HG02973 (cell line): ENCODE results near the gene URGCP.

Source experiments
- ATAC-seq: cut with Tn5 transposase; IDR thresholded peaks from one replicate; pipeline ENCODE4 v1.9.1; 2021; ENCODE audit warnings: moderate library complexity; ENCODE audit not compliant: unreplicated experiment

The URGCP gene, protein sequence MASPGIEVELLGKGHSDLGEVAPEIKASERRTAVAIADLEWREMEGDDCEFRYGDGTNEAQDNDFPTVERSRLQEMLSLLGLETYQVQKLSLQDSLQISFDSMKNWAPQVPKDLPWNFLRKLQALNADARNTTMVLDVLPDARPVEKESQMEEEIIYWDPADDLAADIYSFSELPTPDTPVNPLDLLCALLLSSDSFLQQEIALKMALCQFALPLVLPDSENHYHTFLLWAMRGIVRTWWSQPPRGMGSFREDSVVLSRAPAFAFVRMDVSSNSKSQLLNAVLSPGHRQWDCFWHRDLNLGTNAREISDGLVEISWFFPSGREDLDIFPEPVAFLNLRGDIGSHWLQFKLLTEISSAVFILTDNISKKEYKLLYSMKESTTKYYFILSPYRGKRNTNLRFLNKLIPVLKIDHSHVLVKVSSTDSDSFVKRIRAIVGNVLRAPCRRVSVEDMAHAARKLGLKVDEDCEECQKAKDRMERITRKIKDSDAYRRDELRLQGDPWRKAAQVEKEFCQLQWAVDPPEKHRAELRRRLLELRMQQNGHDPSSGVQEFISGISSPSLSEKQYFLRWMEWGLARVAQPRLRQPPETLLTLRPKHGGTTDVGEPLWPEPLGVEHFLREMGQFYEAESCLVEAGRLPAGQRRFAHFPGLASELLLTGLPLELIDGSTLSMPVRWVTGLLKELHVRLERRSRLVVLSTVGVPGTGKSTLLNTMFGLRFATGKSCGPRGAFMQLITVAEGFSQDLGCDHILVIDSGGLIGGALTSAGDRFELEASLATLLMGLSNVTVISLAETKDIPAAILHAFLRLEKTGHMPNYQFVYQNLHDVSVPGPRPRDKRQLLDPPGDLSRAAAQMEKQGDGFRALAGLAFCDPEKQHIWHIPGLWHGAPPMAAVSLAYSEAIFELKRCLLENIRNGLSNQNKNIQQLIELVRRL

GRCh38 chr7:43906331-43907010 lies at the start of gene URGCP:
TSS of gene URGCP (minus strand) at chr7:43906596. CDS start at chr7:43906575, 21 bp downstream.
- peak; percentile 72 for ATAC-seq

DNA sequence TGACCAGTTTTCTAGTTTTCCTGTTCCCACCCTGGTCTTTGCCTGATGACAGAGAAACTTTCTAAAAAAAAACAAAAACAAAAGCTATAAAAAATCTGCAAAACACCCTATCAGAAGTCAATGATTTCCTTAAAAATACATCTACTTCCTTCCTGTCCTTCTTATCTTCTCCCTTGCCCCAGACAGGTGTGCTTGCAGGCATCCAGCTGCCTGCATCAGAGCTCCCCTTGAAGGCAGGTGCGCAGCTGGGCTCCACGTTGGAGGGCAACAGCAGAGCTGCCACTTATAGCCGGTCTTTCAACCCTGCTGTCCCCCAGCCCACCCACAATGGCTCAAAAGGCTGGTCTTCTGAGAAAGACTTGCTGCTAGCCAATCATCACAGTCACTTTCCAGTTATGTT lies 49.6 kb upstream of the URGCP start:
- no peak for ATAC-seq

GRCh38 chr7:43954524-43955228 lies 48.3 kb upstream of the URGCP start:
- ATAC-seq: no peak

DNA sequence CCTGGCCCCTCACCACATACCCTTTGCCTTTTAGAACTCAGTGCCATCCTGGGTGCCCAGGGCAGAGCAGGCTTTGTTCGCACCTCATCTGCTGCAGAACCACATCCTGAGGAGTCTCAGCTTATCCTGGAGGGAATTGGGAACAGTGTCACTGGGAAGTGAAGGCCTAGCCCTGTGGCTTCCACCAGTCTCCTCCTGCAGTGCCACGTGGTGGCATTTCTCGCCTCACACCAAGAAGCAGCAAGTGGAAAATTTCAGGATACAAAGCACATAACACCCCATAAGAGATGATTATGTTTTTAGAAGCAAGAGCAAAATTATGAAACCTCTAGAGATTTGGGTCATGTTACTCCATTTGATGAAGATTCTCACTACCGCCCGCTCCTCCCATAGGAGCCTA lies 46.7 kb upstream of the URGCP start:
- ATAC-seq: no peak

GRCh38 chr7:43952028-43952427 lies 45.6 kb upstream of the URGCP start:
- no peak for ATAC-seq

DNA sequence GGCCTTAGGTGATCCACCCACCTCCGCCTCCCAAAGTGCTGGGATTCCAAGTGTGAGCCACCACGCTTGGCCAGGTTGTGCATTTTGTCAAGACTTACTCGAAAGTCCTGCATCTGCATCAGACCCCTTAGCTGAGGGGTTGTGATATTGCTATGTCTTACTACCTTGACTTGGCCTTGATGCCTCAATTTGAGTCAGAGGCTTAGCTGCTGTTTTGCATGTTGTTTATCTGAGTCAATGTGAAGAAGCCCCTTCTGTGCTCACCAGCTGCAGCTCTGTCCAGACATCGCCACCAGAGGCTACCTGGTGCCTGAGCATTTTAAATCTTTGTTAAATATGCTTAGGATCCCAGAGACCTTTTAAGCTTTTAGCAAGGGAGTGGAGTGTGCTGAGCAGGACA lies 37.9 kb upstream of the URGCP start:
- ATAC-seq: no peak

DNA sequence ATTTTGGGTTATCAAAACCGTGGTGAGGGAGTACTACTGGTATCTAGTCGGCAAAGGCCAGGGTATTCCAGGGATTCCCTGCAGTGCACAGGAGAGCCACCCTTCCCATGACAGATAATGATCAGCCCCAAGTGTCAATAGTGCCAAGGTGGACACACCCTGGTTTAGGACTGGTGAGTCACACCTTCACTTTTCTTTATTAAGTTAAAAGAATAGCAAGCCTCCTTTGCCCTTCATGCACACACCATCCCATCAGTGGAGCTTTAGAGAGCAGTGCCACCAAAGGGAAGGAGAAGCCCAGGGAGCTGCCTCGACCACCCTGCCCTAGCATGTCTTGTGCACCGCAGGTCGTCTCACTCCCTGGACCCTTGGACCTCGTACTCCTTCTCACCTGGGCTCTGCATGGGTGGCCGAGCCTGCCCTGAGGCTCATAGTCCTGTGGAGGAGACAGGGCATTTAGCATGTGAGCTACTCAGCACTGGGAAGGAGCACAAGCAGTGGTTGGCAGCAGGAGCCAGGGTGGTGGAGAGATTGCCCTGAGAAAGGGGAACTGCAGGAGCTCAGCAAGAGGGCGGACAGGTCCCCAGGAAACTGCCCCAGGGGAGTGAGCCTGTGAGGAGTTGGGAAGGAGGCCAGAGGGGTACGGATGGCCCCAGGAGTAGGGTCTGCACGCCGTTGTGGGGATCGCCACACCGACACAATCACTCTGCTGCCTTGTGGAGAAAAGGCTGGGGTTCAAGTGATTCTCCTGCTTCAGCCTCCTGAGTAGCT lies 37.2 kb upstream of the URGCP start:
- ATAC-seq: no peak

DNA sequence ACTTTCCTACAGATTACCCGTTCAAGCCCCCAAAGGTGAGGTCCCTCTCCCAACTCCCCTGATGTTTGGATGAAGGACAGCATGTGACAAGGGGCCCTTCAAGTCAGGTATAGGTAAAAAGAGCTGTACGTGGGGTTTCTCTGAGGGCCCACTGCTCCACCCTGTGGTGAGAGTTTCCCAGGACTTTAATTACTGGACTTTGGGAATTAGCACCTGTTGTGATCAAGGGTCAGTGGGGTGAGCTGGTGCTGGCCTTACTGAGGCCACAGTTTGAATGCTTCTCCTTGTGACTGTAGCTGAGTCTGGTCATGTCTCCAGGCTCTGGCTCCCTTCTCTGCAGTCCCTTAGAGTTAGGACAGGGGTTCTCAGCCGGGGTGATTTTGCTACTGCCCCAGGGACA lies 36.6 kb upstream of the URGCP start:
- no peak for ATAC-seq

- ATAC-seq: no peak
These were observed 35.9 kb upstream of the URGCP start for GRCh38 chr7:43942250-43942649.

DNA sequence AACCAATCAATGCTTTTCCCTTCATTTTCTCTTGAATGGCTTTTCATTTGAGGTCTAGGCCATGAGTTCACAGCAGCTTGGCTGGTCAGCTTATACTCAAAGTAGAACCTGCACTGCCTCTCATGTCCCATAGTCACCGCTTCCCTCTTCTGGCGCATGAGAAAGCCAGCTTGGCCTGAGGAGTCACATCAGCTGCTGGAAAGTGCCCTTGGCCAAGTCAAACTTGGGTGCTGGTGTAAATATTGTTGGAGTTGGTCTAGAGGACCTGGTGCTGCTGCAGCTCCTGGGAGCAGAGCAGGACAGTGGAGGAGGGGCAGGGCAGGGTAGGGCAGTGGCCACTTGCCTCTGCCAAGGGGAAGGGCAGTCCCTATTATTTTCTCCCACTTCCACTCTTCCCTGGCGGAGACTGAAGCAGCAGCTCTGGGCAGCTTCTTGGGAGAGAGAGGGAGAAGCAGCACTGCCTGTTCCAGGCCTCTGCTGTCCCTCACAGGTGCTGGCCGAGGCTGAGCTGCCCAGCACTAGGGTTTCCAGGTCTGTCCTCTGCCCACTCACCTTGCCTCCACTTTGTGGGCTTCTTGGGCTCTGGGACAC lies 32.6 kb upstream of the URGCP start:
- no peak for ATAC-seq

GRCh38 chr7:43937444-43937843 lies 31.0 kb upstream of the URGCP start:
- ATAC-seq: no peak

- ATAC-seq: no peak
These were observed 27.6 kb upstream of the URGCP start for GRCh38 chr7:43933902-43934560.

DNA sequence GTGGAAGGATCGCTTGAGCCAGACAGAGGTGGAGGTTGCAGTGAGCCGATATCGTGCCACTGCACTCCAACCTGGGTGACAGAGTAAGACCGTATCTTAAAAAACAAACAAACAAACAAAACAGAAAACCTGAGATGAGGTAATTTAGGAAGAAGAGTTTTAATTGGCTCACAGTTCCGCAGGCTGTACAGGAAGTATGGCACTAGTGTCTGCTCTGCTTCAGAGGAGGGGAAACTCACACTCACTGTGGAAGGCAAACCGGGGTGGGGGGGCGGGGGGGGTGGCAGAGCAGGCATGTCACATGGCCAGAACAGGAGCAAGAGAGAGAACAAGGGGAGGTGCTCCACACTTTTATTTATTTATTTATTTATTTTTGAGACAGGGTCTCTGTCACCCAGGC lies 24.9 kb upstream of the URGCP start:
- ATAC-seq: no peak

DNA sequence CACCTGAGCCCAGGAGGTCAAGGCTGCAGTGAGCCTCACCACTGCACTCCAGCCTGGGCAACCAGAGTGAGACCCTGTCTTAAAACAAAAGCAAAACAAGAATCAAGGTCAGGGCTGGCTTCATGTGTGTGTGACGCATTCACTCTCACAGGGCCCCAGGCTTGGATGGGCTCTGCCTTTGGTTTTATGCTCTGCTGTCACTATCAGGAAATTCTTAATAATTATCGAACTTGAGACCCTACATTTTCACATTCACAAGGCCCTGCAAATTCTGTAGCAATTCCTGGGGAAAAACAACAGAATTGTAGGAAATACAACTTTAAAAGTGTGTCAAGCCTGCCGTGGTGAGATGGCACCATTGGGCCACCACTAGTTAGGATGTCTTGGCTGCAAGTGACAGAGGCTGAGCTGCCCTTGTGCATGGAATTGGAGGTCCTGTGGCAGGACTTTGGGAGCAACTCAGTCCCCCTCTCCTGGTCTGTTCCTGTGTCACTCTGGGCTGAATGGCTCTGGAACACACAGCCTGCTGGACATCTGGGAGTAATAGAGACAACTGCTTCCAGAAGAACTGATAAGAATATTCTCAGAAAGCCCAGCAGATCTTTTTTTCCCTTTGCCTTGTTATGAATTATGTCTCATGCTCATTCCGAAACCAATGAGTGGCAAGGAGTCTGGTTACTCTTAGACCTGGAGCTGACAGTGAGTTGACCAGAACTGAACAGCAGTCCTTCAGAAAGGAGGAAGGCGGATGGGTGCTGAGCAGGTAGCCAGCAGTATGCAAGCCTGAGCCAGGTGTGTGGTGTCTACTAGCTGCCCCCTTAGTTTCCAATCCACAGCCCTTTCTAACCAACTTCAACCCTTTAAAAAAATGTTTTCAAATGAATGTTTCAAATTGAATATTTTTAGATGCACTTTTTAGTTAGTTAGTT lies 23.4 kb upstream of the URGCP start:
- ATAC-seq: no peak

GRCh38 chr7:43927810-43928209 lies 21.4 kb upstream of the URGCP start:
- no peak for ATAC-seq

DNA sequence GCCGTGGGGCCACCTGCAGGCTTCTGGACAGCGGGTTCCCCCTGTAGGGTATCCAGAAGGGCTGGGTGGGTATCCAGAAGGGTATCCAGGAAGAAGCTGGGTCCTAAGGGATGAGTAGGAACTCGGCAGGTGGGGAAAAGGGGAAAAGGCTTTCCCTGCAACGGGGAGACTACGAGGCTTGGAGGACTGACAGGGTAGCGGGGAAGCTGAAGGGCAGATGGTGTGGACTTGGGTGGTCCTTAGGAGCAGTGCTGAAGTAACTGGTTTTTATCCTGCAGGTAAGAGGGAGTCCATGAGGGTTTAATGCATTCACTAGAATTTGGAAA lies 20.4 kb upstream of the URGCP start:
- ATAC-seq: no peak

DNA sequence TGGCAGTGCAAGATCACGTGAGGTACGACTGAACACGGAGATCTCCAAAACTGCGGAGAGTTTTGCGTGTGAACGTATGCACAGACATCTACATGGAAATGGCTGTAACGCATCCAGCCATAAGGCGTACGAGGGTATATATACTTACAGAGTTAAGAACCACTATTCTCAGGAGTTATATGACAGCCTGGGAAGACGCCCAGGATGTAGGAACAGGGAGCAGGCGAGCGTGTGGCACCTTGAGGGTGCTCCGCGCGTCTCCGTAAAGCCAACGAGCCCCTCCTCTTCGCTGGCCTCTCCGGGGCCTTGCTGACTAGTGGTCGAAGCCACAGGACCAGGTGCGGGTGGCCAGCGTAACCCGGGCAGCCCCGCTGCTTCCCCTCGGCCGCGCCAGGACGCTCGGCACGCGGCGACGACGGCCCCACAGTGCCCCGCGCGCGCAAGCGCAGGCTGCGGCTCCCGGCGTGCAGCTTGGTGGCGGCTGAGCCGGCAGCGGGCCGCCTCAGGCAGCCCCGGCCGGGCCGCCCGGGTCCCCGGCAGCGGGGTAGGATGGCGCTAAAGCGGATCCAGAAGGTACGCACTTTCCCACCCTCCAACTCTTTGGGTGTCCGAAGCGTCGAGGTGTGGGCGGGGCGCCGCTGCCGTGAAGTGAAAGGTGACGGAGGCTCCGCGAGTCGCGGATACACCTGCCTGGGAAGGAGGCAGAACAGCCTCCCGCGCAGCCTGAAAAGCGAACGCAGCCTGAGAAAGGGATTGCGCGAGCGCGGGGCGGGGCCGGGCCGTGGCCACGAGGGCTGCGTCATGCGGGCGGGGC lies 19.8 kb upstream of the URGCP start, which contains the start of gene UBE2D4:
TSS of gene UBE2D4 (plus strand) at position 453 of the 814 bp plus-strand sequence. CDS start at position 550, 97 bp downstream.
- peak; percentile 91 for ATAC-seq
